ENCODE results near the gene C20orf204.

Gene C20orf204

GRCh38 chr20:64023361-64024140 lies 12.4 kb upstream of the C20orf204 start:
- no peak for DNase-seq (ENCODE audit: low read depth)
- TF ChIP-seq, protein P1, sequence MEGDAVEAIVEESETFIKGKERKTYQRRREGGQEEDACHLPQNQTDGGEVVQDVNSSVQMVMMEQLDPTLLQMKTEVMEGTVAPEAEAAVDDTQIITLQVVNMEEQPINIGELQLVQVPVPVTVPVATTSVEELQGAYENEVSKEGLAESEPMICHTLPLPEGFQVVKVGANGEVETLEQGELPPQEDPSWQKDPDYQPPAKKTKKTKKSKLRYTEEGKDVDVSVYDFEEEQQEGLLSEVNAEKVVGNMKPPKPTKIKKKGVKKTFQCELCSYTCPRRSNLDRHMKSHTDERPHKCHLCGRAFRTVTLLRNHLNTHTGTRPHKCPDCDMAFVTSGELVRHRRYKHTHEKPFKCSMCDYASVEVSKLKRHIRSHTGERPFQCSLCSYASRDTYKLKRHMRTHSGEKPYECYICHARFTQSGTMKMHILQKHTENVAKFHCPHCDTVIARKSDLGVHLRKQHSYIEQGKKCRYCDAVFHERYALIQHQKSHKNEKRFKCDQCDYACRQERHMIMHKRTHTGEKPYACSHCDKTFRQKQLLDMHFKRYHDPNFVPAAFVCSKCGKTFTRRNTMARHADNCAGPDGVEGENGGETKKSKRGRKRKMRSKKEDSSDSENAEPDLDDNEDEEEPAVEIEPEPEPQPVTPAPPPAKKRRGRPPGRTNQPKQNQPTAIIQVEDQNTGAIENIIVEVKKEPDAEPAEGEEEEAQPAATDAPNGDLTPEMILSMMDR (conservative IDR thresholded peaks at IDR 0.05; ENCODE audit: low read depth, low read length), result no peak
- H3K4me3 ChIP-seq (ENCODE audit: low read length), result no peak overlapping the region

DNA sequence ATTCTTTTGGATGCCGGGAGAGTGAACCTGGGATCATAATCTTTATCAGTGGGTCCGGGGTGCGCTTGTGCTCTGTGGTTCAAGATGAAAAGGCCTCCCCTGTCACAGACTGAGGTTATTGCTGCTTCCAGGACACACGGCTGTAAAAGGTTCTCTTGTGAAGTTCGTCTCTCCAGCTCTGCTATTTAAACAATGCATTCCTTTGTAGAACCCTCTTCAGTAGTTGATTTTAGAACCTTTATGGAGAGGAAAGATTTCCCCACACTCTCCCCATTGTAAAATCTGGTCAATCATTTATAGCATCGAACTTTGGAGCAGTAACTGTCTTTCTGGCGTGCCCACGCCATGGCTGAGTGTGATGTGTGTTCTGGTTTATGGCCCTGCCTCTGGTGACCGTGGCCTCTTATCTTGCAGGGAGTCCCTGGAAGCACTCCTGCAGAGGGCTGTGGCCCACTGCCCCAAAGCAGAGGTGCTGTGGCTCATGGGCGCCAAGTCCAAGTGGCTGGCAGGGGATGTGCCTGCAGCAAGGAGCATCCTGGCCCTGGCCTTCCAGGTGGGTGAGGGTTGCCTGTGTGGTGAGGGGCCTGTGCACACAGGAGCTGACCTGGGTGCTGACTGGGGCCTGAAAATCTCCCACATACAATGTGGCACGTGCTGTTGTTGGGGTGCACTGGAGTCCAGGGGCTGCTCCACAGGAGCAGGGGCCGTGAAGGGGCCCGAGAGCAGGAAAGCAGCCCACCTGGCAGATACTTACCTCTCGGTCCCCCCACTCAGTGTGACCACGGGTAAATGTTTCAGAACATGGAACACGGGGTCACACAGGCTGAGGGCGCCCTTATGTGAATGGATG lies 11.6 kb upstream of the C20orf204 start:
- no peak for DNase-seq (ENCODE audit: low read depth)

GRCh38 chr20:64025101-64025825 lies 10.7 kb upstream of the C20orf204 start:
- DNase-seq (ENCODE audit: low read depth), result no peak
- TF ChIP-seq, protein P1 (conservative IDR thresholded peaks at IDR 0.05; ENCODE audit: low read depth, low read length), result no peak

More for the DNA sequence above, 11.6 kb upstream of the C20orf204 start:
- no peak overlapping the region for H3K4me3 ChIP-seq (ENCODE audit: low read length)
- TF ChIP-seq, protein P1 (conservative IDR thresholded peaks at IDR 0.05; ENCODE audit: low read depth, low read length), result no peak

GRCh38 chr20:64025826-64026412 lies 10.1 kb upstream of the C20orf204 start:
- H3K4me3 ChIP-seq (ENCODE audit: low read length), result no peak overlapping the region
- DNase-seq (ENCODE audit: low read depth), result no peak
- TF ChIP-seq, protein P1 (conservative IDR thresholded peaks at IDR 0.05; ENCODE audit: low read depth, low read length), result no peak

More at GRCh38 chr20:64025101-64025825, 10.7 kb upstream of the C20orf204 start:
- no peak overlapping the region for H3K4me3 ChIP-seq (ENCODE audit: low read length)

- H3K4me3 ChIP-seq (ENCODE audit: low read length), result no peak overlapping the region
- TF ChIP-seq, protein P1 (conservative IDR thresholded peaks at IDR 0.05; ENCODE audit: low read depth, low read length), result no peak
Observed at GRCh38 chr20:64027981-64028685, 7.8 kb upstream of the C20orf204 start.

More at GRCh38 chr20:64027981-64028685, 7.8 kb upstream of the C20orf204 start:
- DNase-seq (ENCODE audit: low read depth), result no peak

Data from retinal pigment epithelial cell (primary cell).